A549 (cell line): ENCODE measurements around the gene TRIM2. TPM values are rescaled to one million over a fixed set of nuclear protein-coding genes. Genes with fewer than 3 reads are reported as not detected.

Source experiments
- ATAC-seq, 2 experiments: fragments of 200-7000 bp in 1 of 2; fragments of >200 bp in 1 of 2; cut with Nextera tagmentation in 1 of 2; cut with Tn5 transposase in 1 of 2; 3 replicates each; pipeline versions ENCODE4 v1.8.0 to v1.9.1; 2018 to 2020; ENCODE audit warnings: mild to moderate bottlenecking in 1 of 2, moderate library complexity in 1 of 2
- CTCF ChIA-PET: fragments of 300-600 bp; sonication (Branson Sonifier 250); formaldehyde crosslinking; extraction: SDS; loops from one replicate; lab custom pipeline; 2021; ENCODE audit warnings: antibody characterized with exemption, inconsistent platforms; lab: Yijun Ruan, JAX
- POLR2A ChIA-PET: fragments of 350-600 bp; formaldehyde crosslinking; extraction: SDS; loops from one replicate; lab custom pipeline; 2021; ENCODE audit warnings: antibody characterized with exemption, inconsistent platforms; lab: Yijun Ruan, JAX
- DNase-seq, 2 experiments: peaks; one replicate each; pipeline versions ENCODE4 v3.0.0 to v3.0.0-alpha.2; 2011 to 2016; ENCODE audit warnings: low read depth in 1 of 2, low spot score in 1 of 2
- FAIRE-seq: peaks from 2 replicates; lab custom pipeline; 2011; peaks lifted over from hg19 to GRCh38; lab: Jason Lieb, UNC
- H3K27ac ChIP-seq, 2 experiments: fragments of >200 bp; sonication (Bioruptor Twin); formaldehyde crosslinking; 3 replicates each; pipeline ENCODE4 v1.5.1; 2016 to 2017
- H3K4me1 ChIP-seq: fragments of >200 bp; sonication (Bioruptor Twin); formaldehyde crosslinking; 3 replicates; pipeline ENCODE4 v1.6.1; 2016
- H3K4me2 ChIP-seq: fragments of >200 bp; sonication (Bioruptor Twin); formaldehyde crosslinking; 3 replicates; pipeline ENCODE4 v1.6.1; 2016
- H3K4me3 ChIP-seq: fragments of >200 bp; sonication (Bioruptor Twin); formaldehyde crosslinking; 3 replicates; pipeline ENCODE4 v1.5.1; 2016
- H3K9me3 ChIP-seq: fragments of >200 bp; sonication (Bioruptor Twin); formaldehyde crosslinking; 3 replicates; pipeline ENCODE4 v1.6.1; 2016
- ATOH8 ChIP-seq: fragments of 250-450 bp; sonication (Bioruptor Pico); IDR thresholded peaks from 2 replicates; pipeline ENCODE4 v1.5.0; 2020; ENCODE audit warnings: low read depth, mild to moderate bottlenecking, moderate library complexity
- CHD2 ChIP-seq: fragments of 150-350 bp; IDR thresholded peaks from 2 replicates; pipeline ENCODE4 v1.6.1; 2014; ENCODE audit warnings: low read length; ENCODE audit not compliant: partially characterized antibody
- CHD4 ChIP-seq: fragments of 200-600 bp; sonication (generic); IDR thresholded peaks from 2 replicates; pipeline ENCODE4 v1.6.1; 2016; ENCODE audit warnings: antibody characterized with exemption, mild to moderate bottlenecking, borderline replicate concordance
- FOSB ChIP-seq: fragments of 250-450 bp; sonication (Bioruptor Pico); IDR thresholded peaks from 2 replicates; pipeline ENCODE4 v1.5.0; 2020; ENCODE audit warnings: mild to moderate bottlenecking, moderate library complexity
- FOSL2 ChIP-seq, 2 experiments: fragments of 450-650 bp in 1 of 2; fragments of >200 bp in 1 of 2; sonication (Bioruptor Twin) in 1 of 2; formaldehyde crosslinking; IDR thresholded peaks; 2 replicates each; pipeline versions ENCODE4 v1.5.0 to v1.6.1; 2016 to 2020; ENCODE audit warnings: mild to moderate bottlenecking in 1 of 2, moderate library complexity in 1 of 2
- FOXS1 ChIP-seq: fragments of 250-450 bp; sonication (Bioruptor Pico); IDR thresholded peaks from 2 replicates; pipeline ENCODE4 v1.5.0; 2020; ENCODE audit warnings: mild to moderate bottlenecking, moderate library complexity
- HDAC2 ChIP-seq: fragments of 200-600 bp; sonication (generic); IDR thresholded peaks from 2 replicates; pipeline ENCODE4 v1.6.1; 2016
- HES2 ChIP-seq: fragments of >200 bp; sonication (Bioruptor Twin); formaldehyde crosslinking; IDR thresholded peaks from 2 replicates; pipeline ENCODE4 v1.6.1; 2016
- HMGXB4 ChIP-seq: fragments of 250-450 bp; sonication (Bioruptor Pico); IDR thresholded peaks from 2 replicates; pipeline ENCODE4 v1.5.0; 2021; ENCODE audit warnings: mild to moderate bottlenecking, moderate library complexity, borderline replicate concordance
- HOXB5 ChIP-seq: fragments of 250-450 bp; sonication (Bioruptor Pico); IDR thresholded peaks from 2 replicates; pipeline ENCODE4 v1.5.0; 2020; ENCODE audit warnings: mild to moderate bottlenecking, moderate library complexity
- JUN ChIP-seq, 2 experiments: fragments of >200 bp; sonication (Bioruptor Twin); formaldehyde crosslinking; IDR thresholded peaks; 2 replicates in 1 of 2; 3 replicates in 1 of 2; pipeline ENCODE4 v1.6.1; 2016 to 2017
- KDM1A ChIP-seq: fragments of 200-600 bp; sonication (generic); IDR thresholded peaks from 2 replicates; pipeline ENCODE4 v1.6.1; 2016; ENCODE audit warnings: low read depth, mild to moderate bottlenecking
- MAFK ChIP-seq: fragments of 450-650 bp; IDR thresholded peaks from 2 replicates; pipeline ENCODE4 v1.6.1; 2014; ENCODE audit not compliant: partially characterized antibody
- MYC ChIP-seq: IDR thresholded peaks from 2 replicates; pipeline ENCODE4 v1.6.1; 2012; ENCODE audit warnings: mild to moderate bottlenecking, inconsistent platforms, low read length, improper control_type of control experiment, borderline replicate concordance
- NR3C1 ChIP-seq: fragments of >200 bp; sonication (Bioruptor Twin); formaldehyde crosslinking; IDR thresholded peaks from 3 replicates; pipeline ENCODE4 v1.6.1; 2017
- PBX3 ChIP-seq: IDR thresholded peaks from 2 replicates; pipeline ENCODE4 v1.6.1; 2012
- REST ChIP-seq: fragments of 200-600 bp; sonication (generic); IDR thresholded peaks from 2 replicates; pipeline ENCODE4 v1.6.1; 2016; ENCODE audit warnings: antibody characterized with exemption, mild to moderate bottlenecking, moderate library complexity
- SMC3 ChIP-seq: fragments of >200 bp; sonication (Bioruptor Twin); formaldehyde crosslinking; IDR thresholded peaks from 3 replicates; pipeline ENCODE4 v1.6.1; 2018; ENCODE audit warnings: inconsistent platforms
- SREBF2 ChIP-seq: fragments of 450-650 bp; IDR thresholded peaks from 2 replicates; pipeline ENCODE4 v1.6.1; 2014; ENCODE audit warnings: mild to moderate bottlenecking, moderate library complexity
- TFCP2L1 ChIP-seq: fragments of 250-450 bp; sonication (Bioruptor Pico); IDR thresholded peaks from 2 replicates; pipeline ENCODE4 v1.5.0; 2021; ENCODE audit warnings: mild to moderate bottlenecking
- ZC3H11A ChIP-seq: fragments of 450-650 bp; IDR thresholded peaks from 2 replicates; pipeline ENCODE4 v1.6.1; 2014; ENCODE audit warnings: antibody characterized with exemption, mild to moderate bottlenecking
- ZFP36 ChIP-seq: fragments of 450-650 bp; IDR thresholded peaks from 2 replicates; pipeline ENCODE4 v1.6.1; 2014; ENCODE audit warnings: borderline replicate concordance; ENCODE audit not compliant: partially characterized antibody
- ZNF302 ChIP-seq: fragments of 250-450 bp; sonication (Bioruptor Pico); IDR thresholded peaks from 2 replicates; pipeline ENCODE4 v1.9.0; 2021; ENCODE audit warnings: inconsistent platforms, mild to moderate bottlenecking, moderate library complexity
- WGBS: methylation state at CpG from one replicate; pipeline ENCODE4 v1.1.6; 2017; ENCODE audit errors: missing lambda C conversion rate; 5-methylcytosine and 5-hydroxymethylcytosine counted together
- polyA plus RNA-seq, 4 experiments: library from polyadenylated mRNA; depleted of rRNA in 3 of 4; stranded (reverse); fragments of >200 nt; fragmentation: RNase III in 1 of 4; extraction: RNeasy Plus Mini Kit Qiagen cat#74134 plus additional on column Dnase treatment in 1 of 4; gene quantifications; 2 replicates in 3 of 4; 3 replicates in 1 of 4; pipeline ENCODE4 v1.2.3, GENCODE V29; 2011 to 2017

Gene TRIM2
- polyA plus RNA-seq, 2 of the 4 experiments (the other 2 are of a cell fraction): 0.92 to 1.4 TPM

GRCh38 chr4:153156721-153157120 is 47.5 kb upstream of the TRIM2 start (continued):
- TF ChIP-seq HES2 (no peak), MYC (no peak), ZFP36 (no peak), CHD2 (no peak), HDAC2 (no peak), JUN (IDR thresholded peaks at IDR 0.05) (no peak)
- TF ChIP-seq, all 56 proteins: peak for 0

GRCh38 chr4:153159016-153159415 is 45.2 kb upstream of the TRIM2 start:
- Histone ChIP-seq H3K4me1 (peaks cover 29% of the 10 kb centered on the region), H3K4me3 (no peak overlapping the region), H3K27ac (no peak overlapping the region), H3K9me3 (no peaks in the 10 kb centered on the region), H3K4me2 (no peak overlapping the region)
- FAIRE-seq (no peak), DNase-seq (no peak), ATAC-seq (0 out of 6 replicates have a peak, but pooled peaks of 1 of the 2 experiments have one; percentile 32)
- TF ChIP-seq CHD4: no peak
- no peak for TF ChIP-seq NR3C1
- no peak for TF ChIP-seq KDM1A
- TF ChIP-seq REST: no peak
- TF ChIP-seq MAFK: no peak
- TF ChIP-seq ATOH8 (CRISPR knock-in tag): no peak
- TF ChIP-seq ZC3H11A: no peak
- TF ChIP-seq TFCP2L1 (CRISPR knock-in tag): no peak
- no peak for TF ChIP-seq ZNF302 (CRISPR knock-in tag)
- TF ChIP-seq SREBF2: no peak
- no peak for TF ChIP-seq FOXS1 (CRISPR knock-in tag)
- no peak for TF ChIP-seq HOXB5
- no peak for TF ChIP-seq FOSB (CRISPR knock-in tag)
- TF ChIP-seq PBX3: no peak
- ChIA-PET POLR2A (no interaction called here), CTCF (interaction anchor here (1.0 to 1.3 kb wide), 4 partner anchors 12 to 31 kb away, joined by 3 to 4 read pairs (median 4); no protein-coding TSS in a partner anchor)
- WGBS: 80% methylated on average over 4 of the region's 4 CpGs

GRCh38 chr4:153159728-153160221 is 44.5 kb upstream of the TRIM2 start:
- no peak for ATAC-seq

More at GRCh38 chr4:153159728-153160221, 44.5 kb upstream of the TRIM2 start:
- WGBS: 34% methylated on average over 5 of the region's 5 CpGs
- Histone ChIP-seq H3K4me1 (peaks cover 22% of the 10 kb centered on the region), H3K27ac (no peak overlapping the region), H3K9me3 (no peaks in the 10 kb centered on the region), H3K4me2 (peak overlapping the region; percentile 20; the same call in 1 of the 3 replicates), H3K4me3 (no peak overlapping the region)
- TF ChIP-seq SMC3 (no peak), HMGXB4 (CRISPR knock-in tag) (no peak), FOSL2 (IDR thresholded peaks at IDR 0.05) (no peak), FOSL2 (CRISPR knock-in tag; IDR thresholded peaks at IDR 0.05) (peak; percentile 19; the same call in 1 of the 2 replicates)
- ChIA-PET CTCF (interaction anchor here (0.8 to 1.3 kb wide), 4 partner anchors 11 to 76 kb away, joined by 3 to 4 read pairs (median 4); no protein-coding TSS in a partner anchor), POLR2A (no interaction called here)
- FAIRE-seq: no peak
- DNase-seq: no peak
